ENCODE results near the gene NRCAM. TPM values are rescaled to one million over a fixed set of nuclear protein-coding genes. Genes with fewer than 3 reads are reported as not detected.

The NRCAM gene
- total and polyA plus RNA-seq, 10 of the 15 experiments (the other 5 are each of a cell fraction or from before 2014, with no cell fraction given), result 0.30 to 2.0 (median 1.0) TPM

DNA sequence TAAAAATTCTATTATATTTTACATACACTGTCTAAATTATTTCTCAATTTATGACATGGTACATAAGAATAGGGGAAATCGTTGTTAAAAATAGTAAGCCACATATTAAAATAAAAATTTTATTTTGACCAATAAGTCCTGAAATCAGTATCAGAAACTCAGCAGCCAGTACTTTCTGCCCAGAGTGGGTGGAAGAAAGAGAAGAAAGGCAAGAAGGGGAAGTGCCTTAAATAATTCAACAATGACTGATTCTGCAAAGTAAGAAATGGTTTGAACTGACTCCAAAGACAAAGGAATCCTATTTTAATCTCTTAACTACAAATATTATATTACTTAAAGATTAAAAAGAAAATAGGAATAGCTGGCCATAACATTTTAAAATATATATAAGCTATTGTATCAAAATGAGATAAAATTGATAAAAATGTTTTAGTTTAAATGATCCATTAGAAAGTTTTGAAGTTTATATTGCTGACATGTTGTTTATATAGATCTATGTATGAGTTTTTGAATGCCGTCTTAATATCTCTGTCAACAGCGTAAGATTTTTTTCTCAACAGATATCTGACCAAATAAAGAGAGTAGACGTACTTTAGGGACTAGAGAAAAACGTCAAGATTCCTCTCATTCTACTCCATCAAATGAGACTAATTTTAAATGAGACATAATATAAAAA lies 30.2 kb upstream of the NRCAM start (continued):
- TF ChIP-seq E4F1 (IDR thresholded peaks at IDR 0.05; ENCODE audit: borderline replicate concordance, partially characterized antibody) (no peak), CREB1 (IDR thresholded peaks at IDR 0.05; ENCODE audit: low read depth) (no peak), BMI1 (IDR thresholded peaks at IDR 0.05; ENCODE audit: borderline replicate concordance) (no peak), MYC (IDR thresholded peaks at IDR 0.05; ENCODE audit: insufficient read depth, insufficient read length, insufficient replicate concordance, low read length, severe bottlenecking) (no peak), NBN (IDR thresholded peaks at IDR 0.05) (no peak), STAT1 (conservative IDR thresholded peaks at IDR 0.05) (no peak), MEF2A (IDR thresholded peaks at IDR 0.05; ENCODE audit: insufficient read depth, low read depth, low read length) (peak; percentile 81), SPI1 (IDR thresholded peaks at IDR 0.05; ENCODE audit: borderline replicate concordance, insufficient read depth, low read depth, low read length) (peak; percentile 84), ZNF622 (IDR thresholded peaks at IDR 0.05) (no peak), HDAC6 (IDR thresholded peaks at IDR 0.05; ENCODE audit: unreplicated experiment) (no peak), EP300 (IDR thresholded peaks at IDR 0.05; ENCODE audit: borderline replicate concordance in 1 of 2, control insufficient read depth in 1 of 2, low read depth in 2 of 2, low read length in 2 of 2) (no peak), MEF2B (IDR thresholded peaks at IDR 0.05; ENCODE audit: partially characterized antibody, poor library complexity, severe bottlenecking) (peak; percentile 8), RUNX3 (IDR thresholded peaks at IDR 0.05; ENCODE audit: low read length) (peak; percentile 63)
- TF ChIP-seq, protein P1, sequence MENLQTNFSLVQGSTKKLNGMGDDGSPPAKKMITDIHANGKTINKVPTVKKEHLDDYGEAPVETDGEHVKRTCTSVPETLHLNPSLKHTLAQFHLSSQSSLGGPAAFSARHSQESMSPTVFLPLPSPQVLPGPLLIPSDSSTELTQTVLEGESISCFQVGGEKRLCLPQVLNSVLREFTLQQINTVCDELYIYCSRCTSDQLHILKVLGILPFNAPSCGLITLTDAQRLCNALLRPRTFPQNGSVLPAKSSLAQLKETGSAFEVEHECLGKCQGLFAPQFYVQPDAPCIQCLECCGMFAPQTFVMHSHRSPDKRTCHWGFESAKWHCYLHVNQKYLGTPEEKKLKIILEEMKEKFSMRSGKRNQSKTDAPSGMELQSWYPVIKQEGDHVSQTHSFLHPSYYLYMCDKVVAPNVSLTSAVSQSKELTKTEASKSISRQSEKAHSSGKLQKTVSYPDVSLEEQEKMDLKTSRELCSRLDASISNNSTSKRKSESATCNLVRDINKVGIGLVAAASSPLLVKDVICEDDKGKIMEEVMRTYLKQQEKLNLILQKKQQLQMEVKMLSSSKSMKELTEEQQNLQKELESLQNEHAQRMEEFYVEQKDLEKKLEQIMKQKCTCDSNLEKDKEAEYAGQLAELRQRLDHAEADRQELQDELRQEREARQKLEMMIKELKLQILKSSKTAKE (IDR thresholded peaks at IDR 0.05; ENCODE audit: low read depth, poor library complexity, severe bottlenecking), result no peak
- TF ChIP-seq, protein P2, sequence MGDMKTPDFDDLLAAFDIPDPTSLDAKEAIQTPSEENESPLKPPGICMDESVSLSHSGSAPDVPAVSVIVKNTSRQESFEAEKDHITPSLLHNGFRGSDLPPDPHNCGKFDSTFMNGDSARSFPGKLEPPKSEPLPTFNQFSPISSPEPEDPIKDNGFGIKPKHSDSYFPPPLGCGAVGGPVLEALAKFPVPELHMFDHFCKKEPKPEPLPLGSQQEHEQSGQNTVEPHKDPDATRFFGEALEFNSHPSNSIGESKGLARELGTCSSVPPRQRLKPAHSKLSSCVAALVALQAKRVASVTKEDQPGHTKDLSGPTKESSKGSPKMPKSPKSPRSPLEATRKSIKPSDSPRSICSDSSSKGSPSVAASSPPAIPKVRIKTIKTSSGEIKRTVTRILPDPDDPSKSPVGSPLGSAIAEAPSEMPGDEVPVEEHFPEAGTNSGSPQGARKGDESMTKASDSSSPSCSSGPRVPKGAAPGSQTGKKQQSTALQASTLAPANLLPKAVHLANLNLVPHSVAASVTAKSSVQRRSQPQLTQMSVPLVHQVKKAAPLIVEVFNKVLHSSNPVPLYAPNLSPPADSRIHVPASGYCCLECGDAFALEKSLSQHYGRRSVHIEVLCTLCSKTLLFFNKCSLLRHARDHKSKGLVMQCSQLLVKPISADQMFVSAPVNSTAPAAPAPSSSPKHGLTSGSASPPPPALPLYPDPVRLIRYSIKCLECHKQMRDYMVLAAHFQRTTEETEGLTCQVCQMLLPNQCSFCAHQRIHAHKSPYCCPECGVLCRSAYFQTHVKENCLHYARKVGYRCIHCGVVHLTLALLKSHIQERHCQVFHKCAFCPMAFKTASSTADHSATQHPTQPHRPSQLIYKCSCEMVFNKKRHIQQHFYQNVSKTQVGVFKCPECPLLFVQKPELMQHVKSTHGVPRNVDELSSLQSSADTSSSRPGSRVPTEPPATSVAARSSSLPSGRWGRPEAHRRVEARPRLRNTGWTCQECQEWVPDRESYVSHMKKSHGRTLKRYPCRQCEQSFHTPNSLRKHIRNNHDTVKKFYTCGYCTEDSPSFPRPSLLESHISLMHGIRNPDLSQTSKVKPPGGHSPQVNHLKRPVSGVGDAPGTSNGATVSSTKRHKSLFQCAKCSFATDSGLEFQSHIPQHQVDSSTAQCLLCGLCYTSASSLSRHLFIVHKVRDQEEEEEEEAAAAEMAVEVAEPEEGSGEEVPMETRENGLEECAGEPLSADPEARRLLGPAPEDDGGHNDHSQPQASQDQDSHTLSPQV (IDR thresholded peaks at IDR 0.05), result no peak
